ENCODE measurements around the gene PTPRG.

PTPRG gene

DNA sequence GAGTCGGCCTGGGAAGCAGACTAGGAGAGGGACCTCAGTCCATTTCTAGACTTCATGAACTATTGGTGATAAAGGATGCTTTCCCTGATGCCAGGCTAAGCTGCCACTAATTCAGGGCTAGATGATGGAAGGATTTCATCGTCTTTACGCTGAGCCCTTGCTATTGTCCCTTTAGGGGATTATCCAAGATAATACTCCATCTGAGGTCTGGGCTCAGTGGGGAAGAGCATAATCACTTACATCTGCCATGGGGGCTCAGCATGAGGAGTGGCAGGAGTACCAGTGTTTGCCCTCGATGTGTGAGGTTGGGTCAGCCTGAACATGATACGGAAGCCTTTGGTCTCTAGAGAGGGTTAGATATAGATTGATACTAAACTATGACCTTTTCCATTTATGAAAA, 47.3 kb downstream of the PTPRG start:
- no peak for DNase-seq (ENCODE audit: low read depth)
- in situ Hi-C loops (cut with HindIII; ENCODE audit: low sequenced_read_pairs), result no loop called here
- TF ChIP-seq, protein P1, sequence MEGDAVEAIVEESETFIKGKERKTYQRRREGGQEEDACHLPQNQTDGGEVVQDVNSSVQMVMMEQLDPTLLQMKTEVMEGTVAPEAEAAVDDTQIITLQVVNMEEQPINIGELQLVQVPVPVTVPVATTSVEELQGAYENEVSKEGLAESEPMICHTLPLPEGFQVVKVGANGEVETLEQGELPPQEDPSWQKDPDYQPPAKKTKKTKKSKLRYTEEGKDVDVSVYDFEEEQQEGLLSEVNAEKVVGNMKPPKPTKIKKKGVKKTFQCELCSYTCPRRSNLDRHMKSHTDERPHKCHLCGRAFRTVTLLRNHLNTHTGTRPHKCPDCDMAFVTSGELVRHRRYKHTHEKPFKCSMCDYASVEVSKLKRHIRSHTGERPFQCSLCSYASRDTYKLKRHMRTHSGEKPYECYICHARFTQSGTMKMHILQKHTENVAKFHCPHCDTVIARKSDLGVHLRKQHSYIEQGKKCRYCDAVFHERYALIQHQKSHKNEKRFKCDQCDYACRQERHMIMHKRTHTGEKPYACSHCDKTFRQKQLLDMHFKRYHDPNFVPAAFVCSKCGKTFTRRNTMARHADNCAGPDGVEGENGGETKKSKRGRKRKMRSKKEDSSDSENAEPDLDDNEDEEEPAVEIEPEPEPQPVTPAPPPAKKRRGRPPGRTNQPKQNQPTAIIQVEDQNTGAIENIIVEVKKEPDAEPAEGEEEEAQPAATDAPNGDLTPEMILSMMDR (IDR thresholded peaks at IDR 0.05; ENCODE audit: low read depth, low read length, missing control alignments), result no peak
- no peak overlapping the region for H3K4me3 ChIP-seq (ENCODE audit: low read depth, low read length)

DNA sequence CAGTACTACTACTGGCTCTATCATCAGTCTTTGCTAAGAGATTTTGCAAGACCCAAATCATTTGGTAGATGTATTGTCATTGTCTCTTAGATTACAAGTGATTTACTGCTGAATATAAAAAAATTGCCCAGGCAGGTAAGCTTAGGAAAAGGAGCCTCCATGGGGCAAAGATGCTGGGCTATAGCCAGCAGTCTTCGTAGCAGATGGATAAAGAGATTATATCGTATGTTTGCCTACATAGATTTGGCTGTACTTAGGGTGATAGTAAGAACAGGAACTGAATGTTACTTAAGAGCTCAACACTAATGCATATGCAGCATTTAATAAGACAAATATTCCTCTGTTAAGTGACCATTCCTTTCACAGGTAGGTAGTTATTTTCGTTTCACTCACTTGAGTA, 48.9 kb downstream of the PTPRG start:
- H3K4me3 ChIP-seq (ENCODE audit: low read depth, low read length), result no peak overlapping the region
- no peak for DNase-seq (ENCODE audit: low read depth)
- TF ChIP-seq, protein P1 (IDR thresholded peaks at IDR 0.05; ENCODE audit: low read depth, low read length, missing control alignments), result no peak
- in situ Hi-C loops (cut with HindIII; ENCODE audit: low sequenced_read_pairs), result no loop called here

DNA sequence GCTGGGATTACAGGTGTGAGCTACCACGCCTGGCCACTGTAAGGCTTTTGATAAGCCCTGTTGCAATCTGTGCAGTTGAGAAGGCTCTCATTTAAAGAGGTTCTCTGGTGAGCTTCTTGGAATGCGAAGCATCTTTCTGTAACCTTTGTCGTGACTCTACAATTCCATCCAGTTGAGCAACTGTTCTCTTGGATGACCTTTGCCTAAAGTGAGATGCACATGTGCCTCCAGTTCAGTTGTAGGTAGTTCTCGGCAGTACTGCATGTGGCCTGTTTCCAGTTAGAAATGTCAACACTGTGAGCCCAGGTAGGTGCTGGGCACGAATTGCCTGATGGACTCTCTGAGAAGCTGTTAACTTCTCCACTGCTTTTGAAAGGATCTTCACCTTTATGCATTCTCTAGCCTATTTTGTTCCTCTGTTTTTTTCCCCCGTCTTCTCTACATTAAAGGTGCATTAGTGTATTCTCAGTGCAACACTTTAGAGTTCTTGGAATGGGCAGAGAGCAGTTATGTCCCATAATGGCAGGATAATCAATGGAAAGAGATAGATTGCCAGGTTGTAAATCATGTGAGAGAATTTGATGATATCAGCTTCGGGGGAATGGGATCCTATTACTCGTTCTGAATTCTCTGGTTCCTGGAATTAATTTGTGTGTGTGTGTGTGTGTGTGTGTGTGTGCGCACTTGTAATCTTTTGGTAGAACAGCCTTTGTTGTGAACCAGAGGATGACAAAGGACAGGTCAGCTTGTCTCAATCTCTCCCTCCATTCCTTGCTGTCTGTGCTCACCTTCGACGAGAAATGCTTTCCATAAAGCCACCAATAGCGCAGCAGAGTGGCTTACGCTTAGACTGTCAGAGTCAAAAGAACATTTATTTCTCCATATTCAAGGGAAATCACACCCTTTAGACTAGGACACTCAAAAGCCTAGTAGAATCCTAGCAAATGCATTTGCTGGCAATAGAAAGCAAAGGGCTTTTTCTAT, 51.1 kb downstream of the PTPRG start:
- in situ Hi-C loops (cut with HindIII; ENCODE audit: low sequenced_read_pairs), result no loop called here
- H3K4me3 ChIP-seq (ENCODE audit: low read depth, low read length), result no peak overlapping the region
- DNase-seq (ENCODE audit: low read depth), result no peak
- TF ChIP-seq, protein P1 (IDR thresholded peaks at IDR 0.05; ENCODE audit: low read depth, low read length, missing control alignments), result no peak

DNA sequence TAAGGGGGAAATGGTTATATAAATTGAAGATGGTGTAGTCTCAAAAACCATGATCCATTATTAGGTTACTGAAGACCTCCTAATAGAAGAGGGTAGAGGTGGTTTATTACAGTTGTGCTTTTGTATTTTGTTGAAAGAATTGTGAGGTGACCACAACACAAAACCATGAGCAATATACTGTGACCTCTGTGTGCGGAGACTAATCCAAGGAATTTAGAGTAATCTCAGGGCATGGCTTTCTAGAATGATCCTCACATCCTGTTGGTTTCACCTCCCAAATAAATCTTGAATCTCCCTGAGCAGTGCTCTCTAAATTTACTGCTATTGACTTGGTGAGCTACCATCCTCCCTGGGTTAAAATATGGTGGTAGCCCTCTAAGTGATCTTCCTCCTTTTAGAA, 52.3 kb downstream of the PTPRG start:
- TF ChIP-seq, protein P1 (IDR thresholded peaks at IDR 0.05; ENCODE audit: low read depth, low read length, missing control alignments), result no peak
- H3K4me3 ChIP-seq (ENCODE audit: low read depth, low read length), result no peak overlapping the region
- DNase-seq (ENCODE audit: low read depth), result no peak
- in situ Hi-C loops (cut with HindIII; ENCODE audit: low sequenced_read_pairs), result no loop called here

DNA sequence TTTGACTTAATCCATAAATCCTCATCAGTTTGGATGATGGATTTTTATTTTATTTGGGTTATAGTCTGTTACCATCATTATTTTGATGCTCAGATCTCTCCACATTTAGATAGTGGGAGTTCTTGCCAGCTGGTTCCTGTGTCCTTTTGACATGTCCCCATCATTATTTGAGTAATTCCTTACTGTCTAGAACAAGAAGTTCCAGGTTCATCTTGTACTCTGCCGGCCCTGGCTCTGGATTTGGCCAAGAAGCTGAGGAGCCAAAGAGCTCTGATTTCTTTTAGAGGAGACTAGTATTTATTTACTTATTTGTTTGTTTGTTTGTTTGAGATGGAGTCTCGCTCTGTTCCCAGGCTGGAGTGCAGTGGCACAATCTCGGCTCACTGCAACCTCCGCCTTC, 54.3 kb downstream of the PTPRG start:
- no peak for DNase-seq (ENCODE audit: low read depth)
- TF ChIP-seq, protein P1 (IDR thresholded peaks at IDR 0.05; ENCODE audit: low read depth, low read length, missing control alignments), result no peak
- H3K4me3 ChIP-seq (ENCODE audit: low read depth, low read length), result no peak overlapping the region
- in situ Hi-C loops (cut with HindIII; ENCODE audit: low sequenced_read_pairs), result no loop called here

DNA sequence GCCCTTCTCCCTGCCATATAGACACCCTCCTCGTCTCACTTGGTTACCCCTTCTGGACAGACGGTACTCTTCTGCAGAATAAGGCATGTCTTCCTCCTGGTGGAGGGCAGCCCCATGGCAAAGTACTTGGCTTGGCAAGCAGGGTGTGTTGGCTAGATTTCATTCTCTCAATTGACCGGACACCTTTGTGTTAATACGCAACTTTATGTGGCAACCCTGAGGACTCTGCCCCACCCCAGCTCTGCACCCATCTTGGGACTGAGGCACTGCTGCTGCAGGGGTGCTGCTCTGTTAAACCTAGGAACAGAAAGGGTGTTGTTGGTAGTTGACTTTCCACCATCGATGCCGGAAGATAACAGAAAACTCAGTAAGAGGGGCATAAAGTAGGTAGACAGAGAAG, 55.2 kb downstream of the PTPRG start:
- in situ Hi-C loops (cut with HindIII; ENCODE audit: low sequenced_read_pairs), result no loop called here
- TF ChIP-seq, protein P1 (IDR thresholded peaks at IDR 0.05; ENCODE audit: low read depth, low read length, missing control alignments), result no peak
- no peak for DNase-seq (ENCODE audit: low read depth)
- no peak overlapping the region for H3K4me3 ChIP-seq (ENCODE audit: low read depth, low read length)

All from astrocyte of the cerebellum (primary cell).